Germinal center (tissue), 1 donor: ENCODE results near the gene SHISA9.

Source experiments
- DNase-seq: peaks from one replicate; pipeline ENCODE4 v3.0.0; 2012; ENCODE audit warnings: mixed read lengths, low spot score

Gene SHISA9

GRCh38 chr16:12951976-12952375 is 50.6 kb downstream of the SHISA9 start:
- no peak for DNase-seq

DNA sequence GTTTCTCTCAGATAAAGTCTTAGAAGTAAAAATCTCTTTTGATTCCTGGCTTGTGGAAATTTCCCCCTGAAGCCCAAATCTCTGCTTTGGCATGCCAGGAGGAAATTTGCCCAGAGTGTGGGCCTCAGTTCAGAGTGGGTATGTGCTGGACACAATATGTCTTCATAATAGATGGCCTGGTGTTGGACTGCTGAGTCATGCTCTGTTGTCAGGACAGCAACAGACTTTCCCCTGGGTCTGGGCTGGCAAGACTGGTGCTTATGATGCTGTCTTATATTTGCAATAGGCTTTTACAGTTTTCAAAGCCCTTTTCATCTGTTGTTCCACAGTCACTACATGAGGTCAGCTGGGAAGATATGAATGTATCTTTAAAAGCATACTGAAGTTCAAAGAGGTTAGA is 57.0 kb downstream of the SHISA9 start:
- no peak for DNase-seq

DNA sequence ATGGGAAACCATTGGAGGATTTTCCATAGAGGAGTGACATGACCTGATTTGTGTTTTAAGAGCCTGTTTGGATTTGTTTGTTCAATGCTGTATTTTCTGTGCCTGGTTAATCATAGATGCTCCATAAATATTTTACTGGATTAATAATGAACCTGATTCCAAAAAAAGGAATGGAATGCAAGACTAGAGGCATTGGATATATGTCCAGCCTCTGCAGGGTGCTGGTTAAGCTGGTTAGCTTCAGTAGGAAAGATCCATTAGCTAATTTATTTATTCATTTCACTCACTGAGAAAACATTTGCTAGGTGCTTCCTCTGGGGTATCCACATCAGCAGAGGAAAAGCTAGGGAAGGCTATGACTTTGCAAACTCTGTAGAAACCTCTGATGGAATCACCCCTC is 57.7 kb downstream of the SHISA9 start:
- DNase-seq = no peak

GRCh38 chr16:12961626-12962025 is 60.2 kb downstream of the SHISA9 start:
- no peak for DNase-seq

- no peak for DNase-seq
These were observed 63.1 kb downstream of the SHISA9 start for GRCh38 chr16:12964461-12964860.

DNA sequence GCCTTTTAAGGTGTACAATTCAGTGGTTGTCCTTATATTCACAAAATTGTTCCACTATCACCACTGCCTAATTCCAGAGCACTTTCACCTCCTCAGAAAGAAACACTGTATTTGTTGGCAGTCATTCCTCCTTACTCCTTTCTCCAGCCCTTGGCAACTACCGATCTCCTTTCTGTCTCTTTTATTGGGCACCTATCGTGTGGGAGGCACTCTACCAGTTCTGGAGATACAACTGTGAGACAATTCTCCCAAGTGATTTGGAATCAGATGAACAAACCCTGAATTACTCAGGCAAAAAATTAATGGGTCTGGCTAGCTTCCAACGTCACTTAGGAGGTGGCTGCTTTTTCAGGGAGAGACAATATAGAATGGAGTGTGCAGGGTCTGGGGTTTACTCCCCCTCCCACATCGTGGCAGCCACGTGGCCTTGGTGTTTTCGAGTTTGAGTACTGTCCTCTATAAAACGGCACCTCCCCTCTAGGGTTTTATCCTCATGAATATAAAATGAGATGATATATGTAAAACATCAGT is 63.9 kb downstream of the SHISA9 start:
- DNase-seq = no peak

DNA sequence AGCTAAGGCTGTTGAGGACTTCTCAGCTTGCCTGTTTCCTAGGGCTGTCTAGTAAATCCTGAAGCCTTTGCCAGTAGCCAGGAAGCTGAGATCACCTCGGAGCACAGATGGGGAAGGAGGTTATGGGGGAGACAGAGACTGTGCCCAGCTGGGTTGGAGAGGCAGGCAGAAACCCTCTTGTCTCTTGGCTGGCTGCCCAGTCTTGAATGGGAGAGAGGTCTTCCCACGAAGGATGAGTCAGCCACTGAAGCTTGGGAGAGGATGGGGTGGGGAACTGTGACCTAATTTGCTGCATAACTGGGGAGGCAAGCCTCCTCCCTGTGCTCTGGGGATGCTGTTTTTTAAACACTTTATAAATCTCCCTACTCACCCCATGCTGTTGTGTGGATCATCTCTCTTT is 69.8 kb downstream of the SHISA9 start:
- no peak for DNase-seq

DNA sequence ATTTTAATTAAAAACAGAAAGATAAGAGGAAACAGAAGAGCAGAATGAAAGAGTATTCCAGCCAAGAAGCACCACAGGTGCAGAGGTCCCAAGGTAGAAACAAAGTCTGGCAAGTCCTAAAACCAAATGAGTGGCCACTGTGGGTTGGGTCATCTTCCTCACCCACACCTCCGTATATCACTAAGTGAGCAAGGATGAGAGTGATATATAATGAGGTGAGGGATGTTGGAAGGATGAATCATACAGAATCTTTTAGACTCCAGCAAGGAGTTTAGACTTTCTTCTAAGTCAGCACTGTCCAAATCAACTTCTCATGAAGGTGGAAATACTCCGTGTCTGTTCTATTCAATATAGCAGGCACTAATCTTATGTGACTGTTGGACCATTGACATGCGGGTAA is 70.8 kb downstream of the SHISA9 start:
- DNase-seq = no peak

DNA sequence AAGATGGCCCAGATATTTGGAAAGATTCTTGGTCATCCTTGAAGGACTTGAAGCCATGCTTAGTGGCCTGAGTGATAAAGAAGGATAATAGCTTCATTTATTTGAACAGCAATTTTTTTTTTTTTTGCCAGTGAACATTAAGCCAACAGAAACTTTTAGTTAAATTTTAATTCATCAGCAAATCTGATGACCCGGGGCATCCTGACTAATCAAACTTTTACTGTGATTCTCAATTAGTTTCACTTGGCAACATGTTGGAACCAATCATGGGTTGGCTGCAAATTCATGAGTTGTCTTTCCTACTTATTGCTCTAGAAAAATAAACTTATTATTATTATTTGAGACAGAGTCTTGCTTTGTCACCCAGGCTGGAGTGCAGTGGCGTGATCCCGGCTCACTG is 74.4 kb downstream of the SHISA9 start:
- DNase-seq = no peak

DNA sequence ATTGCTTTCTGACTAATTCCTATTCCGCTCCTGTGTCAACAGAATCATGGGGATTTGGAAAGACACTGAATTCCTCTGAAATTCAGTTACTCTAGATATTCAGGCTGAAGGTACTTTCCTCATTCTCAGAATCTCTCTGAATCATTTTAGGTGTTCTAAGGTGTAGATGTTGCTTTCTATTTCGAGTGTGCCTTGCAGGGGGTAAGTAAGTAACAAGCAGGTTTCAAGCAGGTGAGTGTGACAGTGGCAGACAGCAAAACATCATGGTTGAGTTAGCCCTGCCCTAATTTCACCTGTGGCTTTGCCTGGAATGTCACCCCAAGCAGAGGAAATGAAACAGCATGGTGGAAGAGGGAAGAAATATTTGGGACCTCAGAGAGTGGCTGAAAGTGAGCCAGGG is 75.1 kb downstream of the SHISA9 start:
- DNase-seq = no peak

GRCh38 chr16:12976936-12977335 is 75.5 kb downstream of the SHISA9 start:
- DNase-seq = no peak

- no peak for DNase-seq
These were observed 84.1 kb downstream of the SHISA9 start for GRCh38 chr16:12985516-12985915.

DNA sequence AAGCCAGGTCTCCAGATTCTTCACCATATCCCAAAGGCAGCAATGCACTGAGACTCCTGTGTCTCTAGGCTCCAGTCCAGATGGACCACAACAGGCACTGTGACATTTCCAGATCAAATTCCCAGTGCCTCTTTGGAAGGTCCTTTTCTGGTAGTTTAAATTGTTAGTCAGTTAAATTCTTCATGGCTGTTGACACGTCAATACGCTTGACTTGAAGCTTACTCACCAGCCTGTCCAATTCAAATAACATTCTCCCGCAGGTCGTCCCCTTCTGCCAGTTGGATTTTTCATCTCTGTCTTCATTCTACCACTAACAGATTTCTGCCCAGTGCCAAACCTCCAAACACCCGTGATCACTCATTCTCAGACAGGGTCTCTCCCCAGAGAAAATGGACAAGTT is 86.7 kb downstream of the SHISA9 start:
- DNase-seq = no peak

DNA sequence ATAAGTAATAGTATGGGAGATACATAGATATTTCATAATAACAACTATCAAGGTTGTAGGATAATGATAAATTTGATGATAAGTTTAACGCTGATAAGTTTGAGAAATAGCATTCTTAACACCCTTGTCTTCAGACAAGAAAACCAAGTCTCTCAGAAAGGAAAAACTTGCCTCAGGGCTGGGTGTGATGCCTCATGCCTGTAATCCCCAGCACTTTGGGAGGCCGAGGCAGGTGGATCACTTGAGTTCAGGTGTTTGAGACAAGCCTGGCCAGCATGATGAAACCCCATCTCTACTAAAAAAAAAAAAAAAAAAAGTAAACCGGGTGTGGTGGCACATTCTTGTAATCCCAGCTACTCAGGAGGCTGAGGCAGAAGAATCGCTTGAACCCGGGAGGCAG is 90.7 kb downstream of the SHISA9 start:
- DNase-seq = no peak

GRCh38 chr16:12994402-12994801 is 93.0 kb downstream of the SHISA9 start:
- no peak for DNase-seq

- no peak for DNase-seq
These were observed 94.4 kb downstream of the SHISA9 start for GRCh38 chr16:12995721-12996372.

DNA sequence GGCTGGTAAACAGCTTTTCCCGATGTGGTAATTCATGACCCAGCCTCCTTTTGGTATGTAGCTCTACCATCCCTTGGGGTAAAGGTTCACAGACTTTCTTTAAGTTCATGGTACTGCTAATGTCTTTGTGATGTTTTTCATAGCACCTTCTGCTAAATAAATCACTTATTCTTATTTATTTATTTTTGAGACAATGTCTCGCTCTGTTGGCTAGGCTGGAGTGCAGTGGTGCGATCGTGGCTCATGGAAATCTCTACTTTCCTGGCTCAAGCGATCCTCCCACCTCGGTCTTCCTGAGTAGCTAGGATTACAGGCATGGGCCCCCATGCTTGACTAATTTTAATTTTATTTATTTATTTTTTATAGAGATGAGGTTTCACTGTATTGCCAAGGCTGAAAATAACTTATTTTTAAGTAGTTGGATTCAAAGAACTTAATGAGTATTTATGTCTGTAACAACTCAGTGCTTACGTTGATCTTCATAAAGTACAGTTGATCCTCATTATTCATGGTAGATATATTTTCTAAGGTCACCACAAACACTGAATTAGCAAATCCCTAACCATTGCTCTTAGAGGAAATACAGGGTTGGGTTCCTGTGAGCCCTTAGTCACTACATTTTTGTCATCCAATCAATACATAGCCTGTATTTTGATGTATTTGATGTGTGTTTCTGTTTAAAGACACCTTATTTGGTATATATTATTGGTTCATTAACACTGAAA is 97.1 kb downstream of the SHISA9 start:
- no peak for DNase-seq

GRCh38 chr16:12999368-12999767 is 98.0 kb downstream of the SHISA9 start:
- DNase-seq = no peak

DNA sequence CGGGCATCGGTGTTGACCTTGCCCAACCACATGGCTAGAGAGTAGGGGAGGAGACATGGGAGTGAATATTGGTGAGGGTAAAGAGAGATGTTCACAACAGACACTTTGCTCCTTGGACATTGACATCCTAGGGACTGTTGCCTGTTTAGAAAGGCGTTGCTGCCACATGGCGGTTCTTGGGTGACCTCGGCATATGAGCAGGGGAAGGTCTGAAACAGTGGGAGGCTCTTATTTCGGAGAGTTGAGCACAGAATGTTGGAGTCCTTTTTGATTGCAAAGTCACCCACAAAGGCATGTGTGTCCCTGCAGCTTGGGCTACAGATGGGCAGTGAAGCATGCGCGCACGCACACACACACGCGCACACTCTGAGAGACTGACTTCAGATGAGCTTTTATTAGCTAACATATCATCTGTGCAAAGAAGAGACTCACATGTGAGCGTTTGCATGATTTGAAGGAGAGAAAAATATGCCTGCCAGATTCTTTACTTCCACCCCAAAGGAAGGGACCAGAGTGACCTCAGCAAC is 104.4 kb downstream of the SHISA9 start:
- no peak for DNase-seq

DNA sequence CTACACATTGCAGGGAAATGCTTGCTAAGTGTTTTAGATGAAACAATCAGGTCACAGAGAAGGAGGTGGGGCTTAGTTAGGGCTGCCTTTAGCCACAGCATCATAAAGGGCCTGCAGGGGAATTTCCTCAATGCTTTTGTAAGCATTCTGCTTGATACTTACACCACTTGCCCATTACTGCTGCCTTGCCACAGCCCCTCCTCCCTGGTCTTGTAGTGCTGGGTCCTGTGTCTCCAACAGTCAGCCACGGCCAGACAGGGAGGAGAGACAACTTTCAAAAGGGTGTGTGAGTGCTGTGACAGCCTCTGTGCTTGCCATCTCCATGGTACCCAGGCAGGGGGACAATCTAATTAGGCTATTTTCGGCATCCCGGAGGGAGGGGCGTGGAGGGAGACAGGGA is 111.2 kb downstream of the SHISA9 start:
- no peak for DNase-seq

DNA sequence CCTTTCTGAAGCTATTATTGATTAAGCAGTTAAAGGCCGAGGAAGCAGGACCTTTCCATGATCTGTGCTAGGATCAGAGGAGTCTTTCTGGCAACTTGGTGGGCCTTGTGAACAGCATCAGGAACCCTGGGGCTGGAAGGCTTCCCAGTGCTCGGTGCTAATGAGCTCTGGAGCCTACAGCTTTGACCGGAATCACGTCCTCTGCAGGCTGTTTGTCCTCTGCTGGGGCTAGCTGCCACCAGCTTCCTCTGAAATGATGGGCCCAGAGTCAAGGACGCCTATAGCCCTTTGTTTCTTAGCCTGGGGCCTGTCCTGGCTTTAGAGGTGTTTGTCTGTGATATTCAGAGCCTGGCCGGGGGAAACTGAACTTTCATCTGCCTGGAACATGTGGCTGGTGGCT is 111.6 kb downstream of the SHISA9 start:
- DNase-seq = no peak

GRCh38 chr16:13014476-13014875 is 113.1 kb downstream of the SHISA9 start:
- DNase-seq = no peak

DNA sequence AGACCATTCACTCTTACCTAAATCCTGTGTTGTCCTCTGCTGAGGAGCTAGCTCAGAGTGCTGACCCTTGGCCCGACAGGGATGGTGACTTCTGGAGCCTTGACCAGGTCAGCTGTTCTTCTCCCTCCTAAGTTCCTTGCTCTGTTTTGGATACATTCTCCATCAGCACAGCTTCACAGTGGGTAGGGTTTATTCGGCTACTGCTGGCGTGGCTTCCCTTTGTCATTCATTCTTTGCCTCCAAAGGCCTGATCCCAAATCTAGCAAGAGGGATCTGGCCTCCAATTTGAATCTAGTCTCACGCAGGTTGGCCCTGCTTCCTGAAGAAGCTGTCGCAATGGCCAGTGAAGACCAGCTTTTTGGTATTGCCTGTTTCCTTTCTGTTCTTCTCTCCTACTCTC is 116.6 kb downstream of the SHISA9 start:
- no peak for DNase-seq

DNA sequence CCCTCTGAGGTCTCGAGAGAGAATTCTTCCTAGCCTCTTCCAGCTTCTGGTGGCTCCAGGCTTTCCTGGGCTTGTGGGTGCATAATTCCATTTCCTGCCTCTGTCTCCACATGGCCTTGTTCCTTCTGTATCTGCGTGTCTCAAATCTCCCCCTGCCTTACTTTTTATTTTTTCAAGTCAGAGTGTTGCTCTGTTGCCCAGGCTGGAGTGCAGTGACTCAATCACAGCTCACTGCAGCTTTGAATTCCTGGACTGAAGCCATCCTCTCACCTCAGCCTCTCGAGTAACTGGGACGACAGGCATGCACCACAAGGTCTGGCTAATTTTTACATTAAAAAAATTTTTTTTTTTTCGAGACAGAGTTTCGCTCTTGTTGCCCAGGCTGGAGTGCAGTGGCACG is 120.6 kb downstream of the SHISA9 start:
- no peak for DNase-seq
